Neutrophil (primary cell): ENCODE results near the gene AGPAT4.

Source experiments
- H3K27ac ChIP-seq: fragments of 200-600 bp; sonication (generic); 2 replicates; pipeline ENCODE4 v1.5.1; 2016; ENCODE audit warnings: mild to moderate bottlenecking, moderate library complexity
- H3K27me3 ChIP-seq: fragments of 200-600 bp; sonication (generic); 2 replicates; pipeline ENCODE4 v1.6.0; 2016; ENCODE audit warnings: mild to moderate bottlenecking
- H3K36me3 ChIP-seq: fragments of 200-600 bp; sonication (generic); 2 replicates; pipeline ENCODE4 v1.5.1; 2017
- H3K4me1 ChIP-seq, 2 experiments: fragments of 200-600 bp in 1 of 2; sonication (generic) in 1 of 2; 1 replicate in 1 of 2; 2 replicates in 1 of 2; pipeline versions ENCODE4 v1.5.1 to v1.6.1; 2013 to 2016; ENCODE audit warnings: low read depth in 1 of 2, low read length in 1 of 2, mild to moderate bottlenecking in 1 of 2, moderate library complexity in 1 of 2; ENCODE audit not compliant: control insufficient read depth in 1 of 2, insufficient read depth in 1 of 2
- H3K4me3 ChIP-seq, 2 experiments: fragments of 200-600 bp in 1 of 2; sonication (generic) in 1 of 2; 1 replicate in 1 of 2; 2 replicates in 1 of 2; pipeline ENCODE4 v1.5.1; 2013 to 2016; ENCODE audit warnings: low read depth in 1 of 2, low read length in 1 of 2, mild to moderate bottlenecking in 1 of 2, moderate library complexity in 1 of 2
- H3K9me3 ChIP-seq: fragments of 200-600 bp; sonication (generic); 2 replicates; pipeline ENCODE4 v1.5.1; 2016
- CTCF ChIP-seq: fragments of 200-600 bp; sonication (generic); IDR thresholded peaks from 2 replicates; pipeline ENCODE4 v1.5.1; 2016; ENCODE audit warnings: antibody characterized with exemption

The AGPAT4 gene

GRCh38 chr6:161242779-161243693, 30.8 kb downstream of the AGPAT4 start:
- Histone ChIP-seq H3K27me3 (no peaks in the 10 kb centered on the region), H3K4me3 (peak overlapping the region; percentile 17 to 48), H3K27ac (no peak overlapping the region), H3K4me1 (peaks cover 7 to 13% of the 10 kb centered on the region in 2 experiments), H3K9me3 (no peaks in the 10 kb centered on the region), H3K36me3 (no peaks in the 10 kb centered on the region)
- no peak for TF ChIP-seq CTCF

- no peak for TF ChIP-seq CTCF
- no peaks in the 10 kb centered on the region for H3K27me3 ChIP-seq
- no peaks in the 10 kb centered on the region for H3K36me3 ChIP-seq
- H3K9me3 ChIP-seq: no peaks in the 10 kb centered on the region
- H3K4me3 ChIP-seq: no peak overlapping the region
- no peak overlapping the region for H3K27ac ChIP-seq
- H3K4me1 ChIP-seq: peaks cover 7 to 13% of the 10 kb centered on the region in 2 experiments
Observed at GRCh38 chr6:161242113-161242512, 31.7 kb downstream of the AGPAT4 start.

GRCh38 chr6:161239001-161239400, 34.9 kb downstream of the AGPAT4 start:
- H3K4me3 ChIP-seq: no peak overlapping the region
- H3K27ac ChIP-seq: no peak overlapping the region
- no peaks in the 10 kb centered on the region for H3K9me3 ChIP-seq
- H3K4me1 ChIP-seq: peaks cover 7 to 13% of the 10 kb centered on the region in 2 experiments
- no peaks in the 10 kb centered on the region for H3K36me3 ChIP-seq
- H3K27me3 ChIP-seq: no peaks in the 10 kb centered on the region
- TF ChIP-seq CTCF: no peak

- peaks cover 6 to 9% of the 10 kb centered on the region in 2 experiments for H3K4me1 ChIP-seq
- no peak overlapping the region for H3K27ac ChIP-seq
- no peaks in the 10 kb centered on the region for H3K9me3 ChIP-seq
- no peaks in the 10 kb centered on the region for H3K27me3 ChIP-seq
- no peaks in the 10 kb centered on the region for H3K36me3 ChIP-seq
- no peak overlapping the region for H3K4me3 ChIP-seq
- no peak for TF ChIP-seq CTCF
Observed at GRCh38 chr6:161238500-161238899, 35.4 kb downstream of the AGPAT4 start.

GRCh38 chr6:161238081-161238480, 35.8 kb downstream of the AGPAT4 start:
- Histone ChIP-seq H3K27ac (no peak overlapping the region), H3K9me3 (no peaks in the 10 kb centered on the region), H3K4me1 (peaks cover 2 to 5% of the 10 kb centered on the region in 2 experiments), H3K36me3 (no peaks in the 10 kb centered on the region), H3K4me3 (no peak overlapping the region), H3K27me3 (no peaks in the 10 kb centered on the region)
- TF ChIP-seq CTCF: no peak
